DND-41 (cell line): Measurements from ENCODE around the gene PDIA6.
A peak's percentile ranks its signal among the peaks of the same experiment; 100 is the strongest.
"Not testable (repeated sequence)": the region's sequence is repeated elsewhere in the genome, so short reads cannot be mapped to it uniquely, and the experiment has no call there.

Experiments used
- ATAC-seq: fragments of 200-7000 bp; cut with Tn5 transposase; 3 replicates; pipeline ENCODE4 v1.9.1; 2021; ENCODE audit warnings: low read depth; ENCODE audit not compliant: insufficient read depth
- DNase-seq: peaks from one replicate; pipeline ENCODE4 v3.0.0-alpha.2; 2020
- H2AFZ ChIP-seq: 2 replicates; pipeline ENCODE4 v1.6.0; 2012; ENCODE audit warnings: low read depth, low read length
- H3K27ac ChIP-seq: 2 replicates; pipeline ENCODE4 v1.5.1; 2012; ENCODE audit warnings: low read length, inconsistent platforms
- H3K27me3 ChIP-seq: fragments of 200-600 bp; sonication (generic); 2 replicates; pipeline ENCODE4 v1.6.0; 2012; ENCODE audit warnings: low read length, mild to moderate bottlenecking, inconsistent platforms; ENCODE audit not compliant: insufficient read depth, poor library complexity
- H3K36me3 ChIP-seq: 2 replicates; pipeline ENCODE4 v1.5.1; 2012; ENCODE audit warnings: low read length, inconsistent platforms; ENCODE audit not compliant: insufficient read depth
- H3K4me1 ChIP-seq: 2 replicates; pipeline ENCODE4 v1.5.1; 2012; ENCODE audit warnings: mild to moderate bottlenecking, low read length; ENCODE audit not compliant: insufficient read depth
- H3K4me2 ChIP-seq: 2 replicates; pipeline ENCODE4 v1.6.0; 2012; ENCODE audit warnings: mild to moderate bottlenecking, moderate library complexity, low read length, inconsistent platforms; ENCODE audit not compliant: insufficient read depth
- H3K4me3 ChIP-seq, 2 experiments: fragments of 200-600 bp in 1 of 2; shearing (Covaris generic) in 1 of 2; 2 replicates each; pipeline ENCODE4 v1.5.1; 2012 to 2016; ENCODE audit warnings: inconsistent platforms in 2 of 2, low read length in 2 of 2, mild to moderate bottlenecking in 2 of 2, low read depth in 1 of 2, moderate library complexity in 1 of 2
- H3K79me2 ChIP-seq: 2 replicates; pipeline ENCODE4 v1.6.0; 2012; ENCODE audit warnings: low read length, inconsistent platforms; ENCODE audit not compliant: insufficient read depth
- H3K9ac ChIP-seq: 2 replicates; pipeline ENCODE4 v1.6.0; 2012; ENCODE audit warnings: low read depth, mild to moderate bottlenecking, inconsistent platforms, low read length, moderate library complexity
- H3K9me3 ChIP-seq: 2 replicates; pipeline ENCODE4 v1.5.1; 2012; ENCODE audit warnings: low read length, moderate library complexity, mild to moderate bottlenecking, inconsistent platforms; ENCODE audit not compliant: insufficient read depth, severe bottlenecking
- H4K20me1 ChIP-seq: 2 replicates; pipeline ENCODE4 v1.6.0; 2012; ENCODE audit warnings: low read length; ENCODE audit not compliant: insufficient read depth
- EZH2 ChIP-seq: IDR thresholded peaks from 3 replicates; pipeline ENCODE4 v1.6.1; 2012; ENCODE audit warnings: borderline replicate concordance, low read depth, mild to moderate bottlenecking, moderate library complexity, low read length, inconsistent platforms; ENCODE audit not compliant: severe bottlenecking
- TF ChIP-seq, protein P1 (sequence below): IDR thresholded peaks from 2 replicates; pipeline ENCODE4 v1.5.1; 2012; ENCODE audit warnings: borderline replicate concordance, low read length, moderate library complexity, mild to moderate bottlenecking; ENCODE audit not compliant: poor library complexity, severe bottlenecking; ENCODE audit errors: extremely low read depth

PDIA6 gene

DNA sequence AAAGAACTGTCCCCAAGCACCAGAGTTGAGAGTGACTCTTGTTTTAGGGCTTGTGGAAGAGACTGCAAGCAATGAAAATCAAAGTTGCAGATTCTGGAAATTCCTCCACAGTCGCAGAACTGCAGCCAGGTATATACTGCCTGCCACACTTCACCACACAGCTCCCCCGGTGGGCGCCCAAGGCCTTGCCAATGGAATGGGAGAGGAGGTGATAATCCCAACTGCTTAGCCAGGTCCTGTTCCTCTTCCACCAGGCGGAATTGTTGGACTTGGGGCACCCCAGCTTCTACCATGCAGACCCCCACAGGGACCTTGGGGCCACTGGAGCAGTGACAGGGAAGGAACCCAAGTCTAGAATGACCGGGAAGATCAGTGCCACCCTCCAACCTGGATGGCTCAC lies 4.8 kb upstream of the PDIA6 start:
- Histone ChIP-seq H3K9ac (no peak overlapping the region), H3K9me3 (no peaks in the 10 kb centered on the region), H3K4me2 (no peak overlapping the region), H3K4me1 (peaks cover 6% of the 10 kb centered on the region), H3K79me2 (peaks cover 1% of the 10 kb centered on the region), H3K27ac (no peak overlapping the region), H3K36me3 (no peaks in the 10 kb centered on the region), H3K4me3 (no peak overlapping the region), H4K20me1 (no peaks in the 10 kb centered on the region), H2AFZ (no peak overlapping the region), H3K27me3 (peaks cover 17% of the 10 kb centered on the region)
- DNase-seq: peak; percentile 20
- no peak for TF ChIP-seq EZH2
- TF ChIP-seq, protein P1, sequence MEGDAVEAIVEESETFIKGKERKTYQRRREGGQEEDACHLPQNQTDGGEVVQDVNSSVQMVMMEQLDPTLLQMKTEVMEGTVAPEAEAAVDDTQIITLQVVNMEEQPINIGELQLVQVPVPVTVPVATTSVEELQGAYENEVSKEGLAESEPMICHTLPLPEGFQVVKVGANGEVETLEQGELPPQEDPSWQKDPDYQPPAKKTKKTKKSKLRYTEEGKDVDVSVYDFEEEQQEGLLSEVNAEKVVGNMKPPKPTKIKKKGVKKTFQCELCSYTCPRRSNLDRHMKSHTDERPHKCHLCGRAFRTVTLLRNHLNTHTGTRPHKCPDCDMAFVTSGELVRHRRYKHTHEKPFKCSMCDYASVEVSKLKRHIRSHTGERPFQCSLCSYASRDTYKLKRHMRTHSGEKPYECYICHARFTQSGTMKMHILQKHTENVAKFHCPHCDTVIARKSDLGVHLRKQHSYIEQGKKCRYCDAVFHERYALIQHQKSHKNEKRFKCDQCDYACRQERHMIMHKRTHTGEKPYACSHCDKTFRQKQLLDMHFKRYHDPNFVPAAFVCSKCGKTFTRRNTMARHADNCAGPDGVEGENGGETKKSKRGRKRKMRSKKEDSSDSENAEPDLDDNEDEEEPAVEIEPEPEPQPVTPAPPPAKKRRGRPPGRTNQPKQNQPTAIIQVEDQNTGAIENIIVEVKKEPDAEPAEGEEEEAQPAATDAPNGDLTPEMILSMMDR: peak; percentile 63
- ATAC-seq: no peak

DNA sequence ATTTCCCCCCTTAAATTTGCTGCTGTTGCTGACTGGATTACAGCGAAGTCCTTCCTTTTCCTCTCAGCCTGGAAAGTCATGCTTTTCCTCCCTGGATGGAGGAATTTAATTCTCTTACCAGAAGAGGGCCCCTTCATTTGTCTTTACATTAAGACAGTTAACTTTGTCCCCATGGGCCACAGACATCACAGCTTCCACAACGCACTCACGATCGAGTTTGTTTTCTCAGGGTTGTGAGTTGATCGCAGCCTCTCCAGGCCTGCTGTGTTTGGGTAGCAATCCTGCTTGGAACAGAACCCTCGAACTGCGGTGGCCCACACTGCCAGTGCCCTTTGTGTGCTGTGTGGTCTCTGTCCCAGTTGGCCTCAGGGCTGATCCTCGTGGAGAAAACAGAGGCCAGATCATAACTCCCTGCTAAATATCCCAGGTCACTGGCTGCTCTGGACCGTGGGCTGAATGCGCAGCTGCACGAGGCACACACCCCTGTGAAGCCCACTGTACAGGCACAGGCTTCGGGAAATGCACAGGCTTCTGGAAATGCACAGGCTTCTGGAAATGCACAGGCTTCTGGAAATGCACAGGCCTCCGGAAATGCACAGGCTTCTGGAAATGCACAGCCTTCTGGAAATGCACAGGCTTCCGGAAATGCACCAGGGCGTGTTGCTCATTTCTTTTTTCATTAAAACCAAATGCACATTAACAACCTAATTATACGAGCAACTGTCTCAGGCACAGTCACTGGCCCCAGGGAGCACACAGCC lies 2.2 kb upstream of the PDIA6 start:
- Histone ChIP-seq H3K4me1 (peaks cover 26% of the 10 kb centered on the region), H3K9ac (no peak overlapping the region), H4K20me1 (peaks cover 16% of the 10 kb centered on the region), H3K4me3 (no peak overlapping the region), H3K9me3 (no peaks in the 10 kb centered on the region), H3K36me3 (no peaks in the 10 kb centered on the region), H3K27ac (no peak overlapping the region), H3K4me2 (no peak overlapping the region), H2AFZ (no peak overlapping the region), H3K27me3 (peaks cover 15% of the 10 kb centered on the region), H3K79me2 (peaks cover 28% of the 10 kb centered on the region)
- ATAC-seq (no peak), DNase-seq (no peak)
- TF ChIP-seq EZH2: no peak
- TF ChIP-seq, protein P1: peak; percentile 16

DNA sequence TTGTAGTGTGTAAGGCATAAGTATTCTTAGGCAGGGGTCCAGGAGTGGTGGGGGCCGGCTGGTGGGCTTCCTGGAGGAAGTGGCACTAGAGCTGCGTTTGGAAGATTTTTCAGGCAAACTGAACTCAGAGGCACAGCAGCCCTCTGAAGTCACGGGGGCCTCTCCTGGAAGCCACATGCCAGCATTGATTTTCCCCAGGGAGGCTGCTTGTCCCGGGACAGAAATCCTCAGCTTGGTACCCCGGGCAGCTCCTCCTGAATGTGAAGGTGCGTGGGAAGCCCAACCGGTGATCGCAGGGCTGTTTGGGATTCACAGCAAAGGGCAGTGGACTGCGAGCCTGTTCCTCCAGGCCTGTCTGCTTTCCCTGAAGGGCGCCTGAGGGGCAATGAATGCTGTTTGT lies 1.6 kb upstream of the PDIA6 start:
- DNase-seq (no peak), ATAC-seq (no peak)
- Histone ChIP-seq H3K4me3 (no peak overlapping the region), H3K9me3 (no peaks in the 10 kb centered on the region), H3K9ac (no peak overlapping the region), H2AFZ (no peak overlapping the region), H3K79me2 (peaks cover 34% of the 10 kb centered on the region), H3K4me1 (peaks cover 30% of the 10 kb centered on the region), H4K20me1 (peaks cover 18% of the 10 kb centered on the region), H3K4me2 (no peak overlapping the region), H3K27ac (no peak overlapping the region), H3K27me3 (peaks cover 9% of the 10 kb centered on the region), H3K36me3 (peaks cover 2% of the 10 kb centered on the region; the same call in 1 of the 2 replicates)
- TF ChIP-seq, protein P1: no peak

DNA sequence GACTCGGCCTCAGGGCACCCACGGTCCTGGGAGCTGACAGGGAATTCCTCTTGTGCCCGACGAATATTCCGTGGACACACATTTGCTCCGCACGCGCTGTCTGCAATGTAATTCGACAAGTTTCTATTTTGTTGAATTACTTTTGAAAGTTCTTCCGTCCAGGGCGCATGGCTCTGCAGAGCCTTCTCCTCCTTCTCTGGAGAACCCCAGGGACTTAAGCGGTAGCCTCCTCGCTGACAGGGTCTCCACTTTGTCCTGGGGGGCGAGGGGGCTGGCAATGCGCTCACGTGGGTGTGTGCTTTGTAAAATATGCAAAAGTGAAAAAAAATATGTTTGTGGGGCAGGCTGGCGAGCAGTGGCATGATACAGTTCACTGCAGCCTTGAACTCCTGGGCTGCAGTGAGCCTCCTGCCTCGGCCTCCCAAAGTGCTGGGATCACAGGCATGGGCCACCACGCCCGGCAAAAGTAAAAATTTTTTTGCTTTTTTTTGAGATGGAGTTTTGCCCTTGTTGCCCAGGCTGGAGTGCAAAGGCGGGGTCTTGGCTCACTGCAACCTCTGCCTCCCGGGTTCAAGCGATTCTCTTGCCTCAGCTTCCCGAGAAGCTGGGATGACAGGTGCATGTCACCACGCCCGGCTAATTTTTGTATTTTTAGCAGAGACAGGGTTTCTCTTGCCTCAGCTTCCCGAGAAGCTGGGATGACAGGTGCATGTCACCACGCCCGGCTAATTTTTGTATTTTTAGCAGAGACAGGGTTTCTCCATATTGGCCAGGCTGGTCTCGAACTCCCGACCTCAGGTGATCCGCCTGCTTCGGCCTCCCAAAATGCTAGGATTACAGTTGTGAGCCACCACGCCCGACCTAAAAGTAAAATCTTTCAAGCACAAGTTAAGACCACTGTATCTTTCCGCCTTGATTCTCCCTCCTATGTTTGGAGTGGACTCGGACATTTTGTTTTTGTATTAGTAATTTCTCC lies 866 bp upstream of the PDIA6 start:
- not testable (repeated sequence) for H3K27me3 ChIP-seq, H3K36me3 ChIP-seq, DNase-seq, H3K9me3 ChIP-seq
- Histone ChIP-seq H3K4me1 (peaks cover 34% of the 10 kb centered on the region), H3K4me3 (peak overlapping the region; percentile 73 to 84; a peak in 3 of 4 replicates), H2AFZ (peak overlapping the region; percentile 73), H3K79me2 (peaks cover 41% of the 10 kb centered on the region), H3K9ac (peak overlapping the region; percentile 98), H3K27ac (peak overlapping the region; percentile 38), H4K20me1 (peaks cover 23% of the 10 kb centered on the region), H3K4me2 (peak overlapping the region; percentile 95)
- 0 out of 3 replicates have a peak, but pooled peaks have one; percentile 1 for ATAC-seq
